ENCODE measurements around the gene MTMR2.

The MTMR2 gene

GRCh38 chr11:95917193-95918036, 6.5 kb downstream of the MTMR2 start:
- DNase-seq = no peak

- no peak for DNase-seq
Observed at GRCh38 chr11:95916049-95916448, 7.9 kb downstream of the MTMR2 start.

- DNase-seq = no peak
Observed at GRCh38 chr11:95915051-95915450, 8.9 kb downstream of the MTMR2 start.

GRCh38 chr11:95913830-95914615, 9.9 kb downstream of the MTMR2 start:
- no peak for DNase-seq

GRCh38 chr11:95912902-95913560, 10.9 kb downstream of the MTMR2 start:
- DNase-seq = no peak

- no peak for DNase-seq
Observed at GRCh38 chr11:95911369-95911759, 12.5 kb downstream of the MTMR2 start.

GRCh38 chr11:95910638-95911368, 13.1 kb downstream of the MTMR2 start:
- no peak for DNase-seq

GRCh38 chr11:95908826-95909225, 15.1 kb downstream of the MTMR2 start:
- DNase-seq = no peak

- no peak for DNase-seq
Observed at GRCh38 chr11:95907476-95907875, 16.4 kb downstream of the MTMR2 start.

GRCh38 chr11:95904009-95904650, 19.8 kb downstream of the MTMR2 start:
- DNase-seq = no peak

- DNase-seq = no peak
Observed at GRCh38 chr11:95898782-95899181, 25.1 kb downstream of the MTMR2 start.

GRCh38 chr11:95897731-95898130, 26.2 kb downstream of the MTMR2 start:
- DNase-seq = no peak

- no peak for DNase-seq
Observed at GRCh38 chr11:95895815-95896214, 28.1 kb downstream of the MTMR2 start.

GRCh38 chr11:95892892-95893570, 30.9 kb downstream of the MTMR2 start:
- no peak for DNase-seq

GRCh38 chr11:95892492-95892891, 31.4 kb downstream of the MTMR2 start:
- DNase-seq = no peak

GRCh38 chr11:95891423-95892170, 32.3 kb downstream of the MTMR2 start:
- DNase-seq = no peak

GRCh38 chr11:95888852-95889251, 35.1 kb downstream of the MTMR2 start:
- DNase-seq = no peak

GRCh38 chr11:95888439-95888838, 35.5 kb downstream of the MTMR2 start:
- DNase-seq = no peak

- DNase-seq = no peak
Observed at GRCh38 chr11:95886462-95886861, 37.4 kb downstream of the MTMR2 start.

- DNase-seq = no peak
Observed at GRCh38 chr11:95884802-95885201, 39.1 kb downstream of the MTMR2 start.

- no peak for DNase-seq
Observed at GRCh38 chr11:95884376-95884775, 39.5 kb downstream of the MTMR2 start.
